Hematopoietic multipotent progenitor cell treated with erythropoietin and hydrocortisone succinate and interleukin-3 and kit ligand, for 8 days (in vitro differentiated cells): ENCODE data around the gene PTTG1IP2.

Experiments used
- DNase-seq: peaks from one replicate; pipeline ENCODE4 v3.0.0-alpha.2; 2015

The PTTG1IP2 gene

DNA sequence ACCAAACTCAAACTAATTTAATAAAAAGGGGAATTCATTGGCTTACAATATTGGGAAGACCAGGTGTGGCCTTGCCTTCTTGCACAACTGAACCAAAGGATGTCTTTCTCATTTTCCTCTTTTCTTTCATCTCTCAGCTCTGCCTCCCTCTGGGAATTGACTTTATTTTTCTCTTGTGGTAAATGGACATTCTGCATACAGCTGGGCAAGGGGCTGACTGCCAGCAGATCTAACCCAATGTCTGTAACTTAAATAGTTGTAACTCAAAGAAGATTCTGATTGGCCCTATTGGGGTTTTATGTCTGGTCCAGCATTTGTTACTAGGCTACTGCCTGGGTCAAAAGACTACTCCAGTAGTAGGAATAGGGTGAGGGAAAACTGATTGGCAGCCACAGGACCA lies 15.3 kb downstream of the PTTG1IP2 start:
- no peak for DNase-seq

DNA sequence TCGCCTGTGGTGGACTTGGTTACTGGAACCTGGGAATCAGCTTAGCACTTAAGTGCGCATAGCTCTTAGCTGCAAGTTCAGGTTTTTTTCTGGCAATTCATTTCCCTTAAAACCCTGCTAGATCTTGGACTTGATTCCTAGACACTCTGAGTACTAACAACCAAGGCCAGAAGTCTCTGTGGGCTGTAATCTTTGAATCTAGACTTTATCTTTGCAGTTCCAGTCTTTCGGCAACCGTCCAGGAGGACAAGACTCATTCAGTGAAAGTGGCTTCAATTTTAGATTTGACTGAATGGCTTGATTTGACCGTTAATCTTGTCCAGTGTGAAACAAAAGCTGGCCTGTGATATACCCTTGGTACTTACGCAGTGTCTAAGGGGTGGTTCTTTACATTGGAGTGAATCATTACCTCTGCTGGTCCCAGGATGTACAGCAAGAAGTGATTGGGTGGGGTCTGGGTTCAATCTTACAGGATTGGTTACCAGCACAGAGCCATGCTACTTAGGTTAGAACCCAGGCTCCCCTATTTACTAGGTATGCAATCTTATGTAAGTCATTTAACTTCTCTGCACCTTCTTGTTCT lies 16.4 kb downstream of the PTTG1IP2 start:
- peak; percentile 23 for DNase-seq

DNA sequence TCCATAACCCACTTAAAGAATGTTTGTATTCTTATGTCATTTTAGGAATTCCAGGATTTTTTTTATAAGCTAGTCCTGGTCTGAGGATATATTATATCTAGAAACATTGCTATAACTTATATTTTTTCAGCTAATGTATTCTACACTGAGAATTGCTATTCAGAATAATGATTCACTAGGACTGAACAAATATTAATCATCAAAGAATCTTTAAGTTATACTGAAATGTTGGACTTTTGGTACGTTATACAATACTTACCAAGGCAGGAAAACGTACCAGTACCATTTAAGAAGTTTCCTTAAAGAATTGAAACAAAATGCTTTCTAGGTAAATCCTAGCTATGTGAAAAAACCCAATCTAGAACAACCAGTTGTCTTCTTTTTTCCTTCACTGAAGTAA lies 18.4 kb downstream of the PTTG1IP2 start:
- no peak for DNase-seq

DNA sequence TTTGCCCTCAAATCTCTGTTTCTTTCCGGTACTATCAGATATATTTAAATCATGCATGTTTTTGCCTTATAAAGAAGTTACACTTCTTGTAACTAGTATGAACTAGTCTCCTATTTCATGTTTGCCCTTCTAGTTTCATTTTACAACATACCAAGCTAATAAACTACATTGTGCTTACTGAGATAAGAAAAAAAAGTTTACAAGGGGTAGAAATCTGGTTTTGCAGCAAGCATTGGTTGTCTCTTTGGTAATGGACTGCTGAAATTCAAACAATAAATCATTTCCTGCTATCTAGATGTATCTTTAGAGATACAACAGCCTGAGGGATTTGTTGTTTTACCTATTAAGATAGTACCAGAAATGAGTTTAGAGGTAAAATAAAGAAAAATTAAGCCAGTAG lies 18.8 kb downstream of the PTTG1IP2 start:
- no peak for DNase-seq

DNA sequence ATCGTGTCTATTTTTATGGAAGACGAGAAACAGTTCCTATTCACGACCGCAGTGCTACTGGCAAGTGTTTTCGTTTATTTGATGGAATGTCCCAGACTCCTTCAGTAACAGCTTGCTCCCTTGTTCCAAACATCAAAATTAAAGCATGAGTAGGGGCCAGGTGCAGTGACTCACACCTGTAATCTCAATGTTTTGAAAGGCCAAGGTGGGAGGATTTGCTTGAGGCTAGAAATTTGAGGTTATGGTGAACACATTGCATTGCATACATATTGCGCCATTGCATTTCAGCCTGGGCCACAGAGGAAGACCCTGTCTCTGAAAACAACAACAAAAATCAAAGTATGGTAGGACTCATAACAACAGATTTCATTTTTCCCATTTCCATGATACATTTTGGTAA lies 22.8 kb downstream of the PTTG1IP2 start:
- no peak for DNase-seq

DNA sequence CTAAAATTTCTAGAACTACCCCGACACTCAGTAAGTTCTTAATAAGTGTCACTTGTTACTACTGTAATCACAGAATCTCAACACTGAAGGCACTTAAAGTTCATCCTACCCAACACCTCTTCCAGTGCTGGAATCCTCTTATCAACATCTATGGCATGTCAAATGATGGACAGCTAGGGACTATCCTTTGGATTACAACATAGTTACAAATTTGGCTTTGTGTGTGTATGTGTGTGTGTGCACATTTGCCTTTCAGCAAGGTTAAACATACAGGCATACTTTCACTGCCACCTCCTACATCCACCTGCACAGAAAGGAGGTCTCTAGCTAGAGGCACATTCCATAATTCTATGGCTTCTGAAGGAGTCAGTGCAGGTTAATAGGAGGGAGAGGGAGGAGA lies 25.8 kb downstream of the PTTG1IP2 start:
- no peak for DNase-seq

DNA sequence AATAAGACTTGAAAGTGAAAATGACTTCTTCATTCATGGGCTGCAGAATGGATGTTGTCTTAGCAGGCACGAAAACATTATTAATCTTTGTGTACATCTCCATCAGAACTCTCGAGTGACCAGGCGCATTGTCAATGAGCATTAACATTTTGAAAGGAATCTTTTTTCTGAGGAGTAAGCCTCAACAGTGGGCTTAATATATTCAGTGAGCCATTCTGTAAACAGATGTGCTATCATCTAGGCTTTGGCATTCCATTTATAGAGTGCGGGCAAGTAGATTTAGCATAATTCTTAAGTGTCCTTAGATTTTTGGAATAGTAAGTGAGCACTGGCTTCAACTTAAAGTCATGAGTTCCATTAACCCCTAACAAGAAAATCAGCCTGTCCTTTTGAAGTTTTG lies 33.1 kb downstream of the PTTG1IP2 start:
- DNase-seq = no peak

DNA sequence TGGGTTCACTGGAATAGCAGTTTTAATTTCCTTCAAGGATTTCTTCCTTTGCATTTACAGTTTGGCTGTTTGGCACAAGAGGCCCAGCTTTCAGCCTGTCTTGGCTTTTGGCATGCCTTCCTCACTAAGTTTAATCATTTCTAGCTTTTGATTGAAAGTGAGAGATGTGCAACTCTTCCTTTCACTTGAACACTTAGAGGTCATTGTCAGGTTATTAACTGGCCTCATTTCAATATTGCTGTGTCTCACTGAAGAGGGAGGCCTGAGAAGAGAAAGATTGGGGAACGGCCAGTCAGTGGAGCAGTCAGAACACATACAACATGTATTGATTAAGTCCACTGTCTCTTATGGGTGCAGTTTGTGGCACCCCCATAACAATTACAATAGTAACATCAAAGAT lies 33.9 kb downstream of the PTTG1IP2 start:
- no peak for DNase-seq

DNA sequence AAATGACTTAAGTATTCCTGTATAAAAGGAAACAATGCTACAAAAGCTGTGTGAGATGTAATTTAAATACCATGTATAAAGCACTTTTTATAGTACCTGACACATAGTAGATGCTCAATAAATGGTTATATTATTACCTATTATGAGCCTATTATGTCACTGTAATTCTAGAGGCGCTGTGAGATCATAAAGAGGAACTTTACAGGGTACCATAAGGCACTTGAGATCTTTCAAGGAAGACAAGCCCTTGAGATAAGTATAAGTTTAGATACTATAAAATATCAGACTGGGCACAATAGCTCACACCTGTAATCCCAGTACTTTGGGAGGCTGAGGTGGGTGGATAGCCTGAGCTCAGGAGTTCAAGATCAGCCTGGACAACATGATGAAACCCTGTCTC lies 38.3 kb downstream of the PTTG1IP2 start:
- no peak for DNase-seq

DNA sequence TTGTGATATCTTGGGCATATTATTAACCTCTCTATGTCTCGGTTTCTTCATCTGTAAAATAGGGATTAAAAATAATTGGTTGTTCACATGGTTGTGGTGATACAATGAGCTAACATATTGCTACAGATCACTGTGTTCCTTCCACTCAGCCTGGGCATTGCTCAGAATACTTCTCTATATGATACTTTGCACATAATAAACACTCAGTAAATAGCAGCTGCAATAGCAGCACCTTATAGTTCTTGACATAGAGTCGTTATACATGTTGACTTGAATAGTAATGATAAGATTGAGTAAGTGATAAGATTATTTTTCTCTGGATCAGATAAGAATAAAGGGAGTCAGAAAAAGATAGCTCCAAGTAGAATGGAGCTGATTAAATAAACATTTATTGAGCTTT lies 42.3 kb downstream of the PTTG1IP2 start:
- no peak for DNase-seq

DNA sequence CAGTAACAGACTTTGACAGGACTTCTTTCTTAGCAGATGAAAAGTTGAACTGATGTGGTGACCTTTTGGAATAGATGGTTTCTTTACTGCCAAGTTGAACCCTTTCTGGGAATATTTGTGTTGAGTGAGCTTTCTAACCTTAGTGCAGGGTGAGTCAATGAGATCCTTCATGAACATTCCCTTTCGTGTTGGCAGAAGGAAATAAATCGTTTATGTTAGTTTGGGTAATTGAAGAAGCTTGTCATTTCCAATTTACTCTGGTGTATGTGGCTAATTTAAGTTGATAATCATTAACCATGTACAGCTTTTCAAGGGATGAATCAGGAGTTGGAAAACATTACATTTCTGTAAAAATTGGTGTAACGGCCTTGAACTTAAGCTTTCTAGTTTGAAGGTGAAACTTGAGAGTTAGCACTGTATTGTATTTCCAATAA lies 43.4 kb downstream of the PTTG1IP2 start:
- no peak for DNase-seq

DNA sequence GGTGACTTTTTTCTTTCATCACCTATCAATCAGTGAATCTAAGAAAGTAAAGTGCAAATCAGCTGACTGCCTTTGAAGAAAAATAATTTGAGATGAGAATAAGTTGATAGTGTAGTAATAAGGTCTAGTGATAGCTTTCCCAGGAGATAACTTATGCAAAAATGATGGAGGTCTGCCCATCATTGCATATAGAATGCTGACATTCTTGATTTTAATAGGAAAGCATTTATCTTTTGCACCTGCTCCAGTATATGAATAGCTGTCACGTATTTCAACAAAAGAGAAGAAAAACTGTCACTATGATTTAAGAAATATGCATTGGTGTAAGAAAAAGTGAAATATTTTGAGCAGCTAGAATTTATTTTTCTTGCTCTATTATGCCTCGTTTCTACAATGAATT lies 46.8 kb downstream of the PTTG1IP2 start:
- DNase-seq = no peak

DNA sequence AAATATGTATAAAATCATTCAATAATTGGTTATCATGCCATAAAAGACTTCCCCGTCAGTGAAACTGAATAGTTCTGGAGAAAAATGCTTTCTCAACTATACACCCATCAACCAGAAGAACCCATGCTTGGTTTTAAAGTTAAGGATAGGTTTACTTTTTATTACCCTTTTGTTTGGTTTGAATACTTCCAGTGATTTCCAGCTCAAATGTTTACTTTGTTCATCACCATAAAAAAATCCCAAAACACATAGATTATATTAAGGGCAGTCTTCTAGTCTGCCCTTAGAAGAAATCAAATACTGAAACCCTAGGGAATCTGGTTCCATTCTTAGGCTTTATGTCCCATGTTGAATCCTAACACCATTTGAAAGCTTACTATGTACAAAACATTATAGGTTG lies 49.2 kb downstream of the PTTG1IP2 start:
- DNase-seq = no peak

DNA sequence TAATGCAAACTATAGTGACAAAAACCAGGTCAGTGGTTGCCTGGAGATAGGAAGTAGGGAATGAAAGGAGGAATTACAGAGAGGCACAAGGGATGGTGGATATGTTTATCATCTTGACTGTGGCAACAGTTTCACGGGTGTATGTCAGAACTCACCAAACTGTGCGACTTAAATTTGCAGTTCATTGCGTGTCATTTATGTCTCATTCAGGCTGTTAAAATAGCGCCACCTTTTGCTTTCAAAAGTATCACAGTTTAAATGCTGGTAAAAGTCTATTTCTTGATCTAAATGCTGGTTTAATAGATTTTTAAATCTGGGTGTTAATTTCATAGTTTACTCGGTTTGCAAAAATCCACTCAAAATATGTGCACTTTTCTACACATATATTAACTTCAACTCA lies 51.0 kb downstream of the PTTG1IP2 start:
- peak; percentile 7 for DNase-seq

DNA sequence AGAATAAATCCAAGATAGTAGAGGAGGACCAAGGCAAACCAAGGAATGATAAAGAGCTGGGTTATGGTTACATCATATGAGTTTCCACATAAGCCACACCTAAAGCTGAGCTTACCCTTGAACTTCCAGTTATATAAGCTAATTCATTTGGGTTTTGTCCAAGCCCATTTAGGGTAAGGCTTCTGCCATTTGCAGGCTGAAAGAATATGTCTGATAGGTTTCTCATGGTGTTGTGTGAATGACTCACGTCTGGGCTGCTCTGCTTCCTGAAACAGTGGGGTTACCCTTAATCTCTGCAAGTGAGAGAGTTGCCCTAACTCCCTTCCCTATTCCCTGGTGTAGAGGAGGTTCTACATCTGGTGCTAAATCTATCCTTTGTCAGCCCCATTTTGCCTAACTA lies 60.8 kb downstream of the PTTG1IP2 start:
- DNase-seq = no peak

DNA sequence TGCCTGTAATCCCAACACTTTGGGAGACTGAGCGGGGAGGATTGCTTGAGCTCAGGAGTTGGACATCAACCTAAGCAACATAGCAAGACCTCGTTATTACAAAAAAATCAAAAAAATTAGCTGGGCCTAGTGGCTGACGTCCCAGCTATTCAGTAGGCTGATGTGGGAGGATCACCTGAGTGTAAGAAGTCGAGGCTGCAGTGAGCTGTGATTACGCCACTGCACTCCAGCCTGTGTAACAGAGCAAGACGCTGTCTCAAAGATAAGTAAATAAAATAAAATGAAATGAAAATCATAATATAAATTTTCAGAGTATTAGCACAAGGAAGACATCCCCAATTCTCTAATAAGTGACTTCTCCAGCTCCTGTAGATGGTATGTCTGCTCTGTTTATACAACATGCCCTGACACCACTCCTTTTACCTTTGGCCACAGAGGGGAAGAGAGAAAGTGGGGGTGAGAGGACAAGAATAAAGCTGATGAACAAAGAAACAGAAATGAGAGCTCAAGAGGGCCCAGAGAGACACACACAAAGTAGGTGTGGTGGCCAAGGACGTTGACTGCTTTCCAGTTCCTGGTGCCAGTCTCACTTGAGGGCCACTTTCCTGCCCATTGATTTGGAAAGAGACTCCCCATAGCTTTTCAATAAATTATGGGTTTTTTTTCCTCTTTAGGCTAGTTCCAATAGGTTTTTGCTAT lies 62.9 kb downstream of the PTTG1IP2 start:
- DNase-seq = no peak

DNA sequence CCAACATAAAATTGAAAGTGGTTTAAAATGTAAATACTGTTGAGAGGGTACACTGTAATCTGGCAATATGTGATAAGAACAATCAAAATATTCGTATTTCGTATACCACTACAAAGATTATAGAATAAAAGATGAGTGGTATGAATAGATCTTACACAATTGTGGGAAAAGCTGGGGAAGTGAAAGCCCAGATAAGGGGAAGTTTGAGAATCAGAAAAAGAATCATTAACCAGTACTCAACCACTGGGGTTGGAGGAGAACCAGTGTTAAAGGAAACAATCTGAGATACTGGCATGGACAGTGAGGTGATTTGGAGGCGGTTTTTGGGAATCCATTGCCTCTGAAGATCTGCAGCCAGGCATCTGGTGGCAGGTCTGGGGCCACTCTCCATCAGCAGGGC lies 67.0 kb downstream of the PTTG1IP2 start:
- no peak for DNase-seq

DNA sequence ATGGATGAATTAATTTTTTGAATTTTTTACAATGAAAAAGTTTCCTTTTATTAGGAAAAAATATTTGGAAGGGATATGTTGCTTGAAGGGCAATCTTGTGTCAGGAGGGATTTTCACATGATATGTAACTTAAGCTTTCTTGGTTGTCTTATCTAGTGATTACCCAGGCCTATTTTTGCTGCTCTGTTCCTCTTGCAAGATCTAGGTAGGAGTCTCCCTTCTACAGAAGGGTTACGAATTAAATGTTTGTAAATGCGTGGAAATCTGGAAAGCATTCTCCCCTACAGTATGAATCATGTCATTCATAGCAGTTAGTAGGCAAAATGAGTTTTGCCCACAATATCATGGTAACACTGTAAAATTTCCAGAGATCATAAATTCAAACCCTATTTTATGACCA lies 69.0 kb downstream of the PTTG1IP2 start:
- no peak for DNase-seq

DNA sequence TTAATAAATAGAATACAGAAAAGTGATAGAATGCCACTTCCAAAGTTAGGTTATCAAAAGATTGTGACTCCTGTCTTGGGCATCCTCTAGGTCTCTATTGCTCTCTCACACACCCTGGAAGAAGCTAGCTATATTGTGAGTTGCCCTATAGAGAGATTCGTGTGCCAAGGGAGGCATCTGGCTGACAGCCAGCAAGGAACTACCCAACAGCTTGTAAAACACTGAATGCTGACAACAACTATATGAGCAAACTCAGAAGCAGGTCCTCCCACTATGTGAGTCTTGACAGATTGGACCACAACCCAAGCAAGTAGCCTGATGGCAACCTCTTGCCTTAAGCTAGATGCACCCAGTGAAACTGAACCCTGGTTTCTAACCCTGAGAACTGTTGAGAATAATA lies 71.0 kb downstream of the PTTG1IP2 start:
- no peak for DNase-seq

DNA sequence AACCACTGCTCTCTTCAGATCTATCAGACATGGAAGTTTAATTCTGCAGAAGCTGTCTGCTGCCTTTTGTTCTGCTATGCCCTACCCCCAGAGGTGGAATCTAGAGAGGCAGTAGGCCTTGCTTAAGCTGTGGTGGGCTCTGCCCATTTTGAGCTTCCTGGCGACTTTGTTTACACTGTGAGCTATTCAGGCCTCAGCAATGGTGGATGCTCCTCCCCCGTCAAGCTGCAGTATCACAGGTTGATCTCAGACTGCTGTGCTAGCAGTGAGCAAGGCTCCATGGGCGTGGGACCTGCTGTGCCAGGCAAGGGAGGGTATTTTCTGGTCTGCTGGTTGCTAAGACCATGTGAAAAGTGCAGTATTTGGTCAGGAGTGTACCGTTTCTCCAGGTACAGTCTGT lies 81.6 kb downstream of the PTTG1IP2 start:
- DNase-seq = no peak

DNA sequence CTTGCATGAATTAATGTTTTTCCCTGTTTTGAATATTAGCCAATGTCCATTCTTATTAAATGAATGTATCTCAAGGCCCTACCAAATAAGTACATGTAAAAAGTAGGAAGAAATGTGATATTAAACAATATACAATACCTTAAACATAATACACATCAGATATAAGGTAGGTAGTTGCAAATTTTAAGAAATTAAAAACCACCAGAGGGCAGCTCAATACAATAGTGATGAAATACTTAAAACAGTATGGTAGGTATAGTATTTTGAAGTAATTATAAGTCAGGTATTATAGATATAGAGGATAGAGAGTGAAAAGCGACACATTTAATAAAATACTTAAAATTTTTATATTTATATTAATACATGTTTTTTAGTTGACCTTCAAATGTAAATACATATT lies 83.1 kb downstream of the PTTG1IP2 start:
- peak; percentile 37 for DNase-seq

DNA sequence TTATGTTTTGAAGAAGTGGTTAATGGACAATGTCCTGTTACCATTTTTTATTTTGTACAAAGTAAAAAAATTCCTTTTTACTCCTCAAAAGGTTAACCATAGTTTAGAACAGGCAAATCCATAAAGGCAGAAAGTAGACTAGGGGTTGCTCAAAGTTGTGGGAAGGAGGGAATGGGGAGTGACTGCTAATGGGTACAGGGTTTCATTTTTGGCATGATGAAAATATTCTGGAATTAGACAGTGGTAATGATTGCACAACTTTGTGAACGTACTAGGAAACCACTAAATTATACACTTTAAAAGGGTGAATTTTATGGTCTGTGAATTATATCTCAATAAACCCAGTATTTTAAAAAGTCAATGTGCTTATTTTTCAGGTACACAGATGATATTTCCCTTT lies 91.3 kb downstream of the PTTG1IP2 start:
- no peak for DNase-seq
